Effector memory CD4-positive, alpha-beta T cell (primary cell): ENCODE results near the gene DIP2C.
"Not testable (repeated sequence)": the region's sequence is repeated elsewhere in the genome, so short reads cannot be mapped to it uniquely, and the experiment has no call there.

Experiments
- DNase-seq, 3 donors: peaks; one replicate each; pipeline ENCODE4 v3.0.0-alpha.2; 2020
- H3K27ac ChIP-seq: 2 replicates; pipeline ENCODE4 v1.7.0; 2013; ENCODE audit warnings: mild to moderate bottlenecking, low read length, moderate library complexity; ENCODE audit not compliant: insufficient read depth, poor library complexity, severe bottlenecking
- H3K27me3 ChIP-seq: replicated peaks from 2 replicates; pipeline ENCODE4 v1.7.0; 2013; ENCODE audit warnings: mild to moderate bottlenecking, low read length; ENCODE audit not compliant: insufficient read depth, control insufficient read depth, poor library complexity, severe bottlenecking
- H3K36me3 ChIP-seq: 2 replicates; pipeline ENCODE4 v1.7.0; 2013; ENCODE audit warnings: mild to moderate bottlenecking, low read length, moderate library complexity; ENCODE audit not compliant: control insufficient read depth, insufficient read depth
- H3K4me1 ChIP-seq: 2 replicates; pipeline ENCODE4 v1.7.0; 2013; ENCODE audit warnings: low read length, mild to moderate bottlenecking; ENCODE audit not compliant: control insufficient read depth, insufficient read depth, poor library complexity, severe bottlenecking
- H3K4me3 ChIP-seq: 2 replicates; pipeline ENCODE4 v1.7.0; 2013; ENCODE audit warnings: low read length, low read depth, mild to moderate bottlenecking; ENCODE audit not compliant: insufficient read depth, poor library complexity, severe bottlenecking
- H3K9me3 ChIP-seq: 2 replicates; pipeline ENCODE4 v1.7.0; 2013; ENCODE audit warnings: mild to moderate bottlenecking, low read length, moderate library complexity; ENCODE audit not compliant: control insufficient read depth

The DIP2C gene

DNA sequence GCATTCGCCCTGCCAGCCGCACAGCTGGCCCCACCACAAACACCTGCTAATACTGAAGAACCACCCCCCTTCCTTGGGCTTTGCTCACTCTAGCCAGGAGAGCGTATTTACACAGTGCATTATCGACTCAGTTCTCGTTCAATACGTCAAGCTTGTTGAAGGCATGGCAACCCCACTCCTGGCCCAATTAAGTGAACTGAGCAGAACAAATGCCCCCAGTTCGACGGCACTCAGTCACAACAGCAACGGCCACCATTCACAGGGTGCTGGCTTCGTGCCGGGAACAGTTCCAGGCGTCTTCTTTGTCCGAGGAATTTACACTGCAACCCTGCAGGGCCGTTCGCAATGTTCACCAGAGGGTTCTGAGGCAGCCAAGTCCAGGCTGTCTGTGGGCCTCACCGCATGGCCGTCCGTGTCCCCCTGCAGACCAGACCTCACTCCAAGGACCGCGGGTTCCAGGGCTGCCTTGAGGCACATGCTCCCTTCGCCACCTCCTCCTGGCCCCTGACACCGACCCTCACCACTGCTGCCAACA lies 175.3 kb downstream of the DIP2C start:
- no peak for DNase-seq

GRCh38 chr10:513393-513792 lies 176.1 kb downstream of the DIP2C start:
- Histone ChIP-seq H3K27me3 (no peaks in the 10 kb centered on the region), H3K4me1 (no peaks in the 10 kb centered on the region), H3K36me3 (no peaks in the 10 kb centered on the region), H3K9me3 (no peaks in the 10 kb centered on the region), H3K27ac (no peak overlapping the region), H3K4me3 (no peak overlapping the region)
- DNase-seq = no peak

More for the DNA sequence above, 175.3 kb downstream of the DIP2C start:
- H3K4me3 ChIP-seq = no peak overlapping the region
- no peaks in the 10 kb centered on the region for H3K9me3 ChIP-seq
- H3K4me1 ChIP-seq = no peaks in the 10 kb centered on the region
- H3K36me3 ChIP-seq = no peaks in the 10 kb centered on the region
- no peaks in the 10 kb centered on the region for H3K27me3 ChIP-seq
- H3K27ac ChIP-seq = no peak overlapping the region

DNA sequence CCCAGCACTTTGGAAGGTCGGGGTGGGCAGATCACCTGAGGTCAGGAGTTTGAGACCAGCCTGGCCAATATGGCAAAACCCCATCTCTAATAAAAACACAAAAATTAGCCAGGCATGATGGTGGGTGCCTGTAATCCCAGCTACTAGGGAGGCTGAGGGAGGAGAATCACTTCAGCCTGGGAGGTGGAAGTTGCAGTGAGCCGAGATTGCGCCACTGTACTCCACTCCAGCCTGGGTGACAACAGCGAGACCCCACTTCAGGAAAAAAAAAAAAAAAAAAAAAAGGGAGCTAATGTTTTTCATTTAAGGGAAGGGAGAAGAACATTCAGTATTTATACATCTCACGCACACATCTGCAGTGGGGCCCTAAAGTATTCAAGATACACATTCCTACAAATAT lies 176.8 kb downstream of the DIP2C start:
- not testable (repeated sequence) for H3K4me3 ChIP-seq, H3K4me1 ChIP-seq, H3K9me3 ChIP-seq, H3K36me3 ChIP-seq, DNase-seq, H3K27me3 ChIP-seq, H3K27ac ChIP-seq

DNA sequence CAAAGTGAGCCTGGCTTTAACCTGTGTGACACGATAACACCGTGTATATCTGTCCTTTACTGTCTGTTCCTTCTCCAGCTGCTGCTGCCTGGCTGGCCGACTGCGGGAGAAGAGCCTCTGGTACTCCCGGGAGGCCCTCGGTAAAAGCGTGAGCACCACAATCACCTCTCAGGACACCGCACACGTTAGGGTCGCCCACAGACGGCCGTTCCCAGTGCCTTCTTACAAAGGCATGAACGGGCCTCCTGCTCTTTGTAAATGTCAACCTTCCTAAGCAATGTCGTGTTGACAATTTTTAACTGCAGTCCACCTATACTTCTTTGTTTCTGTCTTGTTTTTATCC lies 177.6 kb downstream of the DIP2C start:
- DNase-seq = no peak
- H3K27me3 ChIP-seq = no peaks in the 10 kb centered on the region

GRCh38 chr10:511101-511848 lies 178.2 kb downstream of the DIP2C start:
- Histone ChIP-seq H3K4me1 (no peaks in the 10 kb centered on the region), H3K27me3 (no peaks in the 10 kb centered on the region), H3K9me3 (no peaks in the 10 kb centered on the region), H3K27ac (no peak overlapping the region), H3K4me3 (no peak overlapping the region), H3K36me3 (no peaks in the 10 kb centered on the region)
- peak; percentile 33 to 56 (median 42) for DNase-seq

More for the DNA sequence above, 177.6 kb downstream of the DIP2C start:
- Histone ChIP-seq H3K27ac (no peak overlapping the region), H3K4me3 (no peak overlapping the region), H3K36me3 (no peaks in the 10 kb centered on the region), H3K9me3 (no peaks in the 10 kb centered on the region), H3K4me1 (no peaks in the 10 kb centered on the region)

GRCh38 chr10:510415-510881 lies 179.0 kb downstream of the DIP2C start:
- no peaks in the 10 kb centered on the region for H3K27me3 ChIP-seq
- no peak overlapping the region for H3K4me3 ChIP-seq
- H3K36me3 ChIP-seq = no peaks in the 10 kb centered on the region
- H3K4me1 ChIP-seq = no peaks in the 10 kb centered on the region
- no peaks in the 10 kb centered on the region for H3K9me3 ChIP-seq
- H3K27ac ChIP-seq = no peak overlapping the region
- no peak for DNase-seq

- no peaks in the 10 kb centered on the region for H3K4me1 ChIP-seq
- DNase-seq = no peak
- no peak overlapping the region for H3K27ac ChIP-seq
- H3K36me3 ChIP-seq = no peaks in the 10 kb centered on the region
- H3K27me3 ChIP-seq = no peaks in the 10 kb centered on the region
- no peaks in the 10 kb centered on the region for H3K9me3 ChIP-seq
- no peak overlapping the region for H3K4me3 ChIP-seq
These were observed 179.9 kb downstream of the DIP2C start for GRCh38 chr10:509361-510102.

DNA sequence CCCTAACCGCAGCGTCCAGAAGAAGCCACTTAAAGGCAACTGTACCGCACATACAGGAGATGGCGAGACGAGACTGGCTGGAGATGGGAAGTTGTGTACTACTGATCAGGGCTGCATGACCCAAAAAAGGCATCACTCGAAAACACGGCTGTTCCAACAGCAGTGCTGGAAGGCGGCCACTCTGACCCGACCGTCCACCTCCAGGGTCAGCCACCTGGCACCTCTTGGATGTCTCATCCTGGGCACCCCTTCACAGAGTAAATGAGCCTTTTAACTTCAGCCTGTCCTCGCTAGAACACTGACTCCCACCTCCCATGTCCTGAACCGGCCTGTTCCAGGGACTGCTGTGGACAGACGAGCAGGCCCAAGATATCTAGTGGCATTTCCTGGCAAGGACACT lies 180.7 kb downstream of the DIP2C start:
- Histone ChIP-seq H3K27ac (no peak overlapping the region), H3K4me3 (no peak overlapping the region), H3K36me3 (no peaks in the 10 kb centered on the region), H3K9me3 (no peaks in the 10 kb centered on the region), H3K4me1 (no peaks in the 10 kb centered on the region), H3K27me3 (no peaks in the 10 kb centered on the region)
- no peak for DNase-seq

GRCh38 chr10:507908-508444 lies 181.5 kb downstream of the DIP2C start:
- H3K27me3 ChIP-seq = no peaks in the 10 kb centered on the region
- no peak overlapping the region for H3K27ac ChIP-seq
- no peaks in the 10 kb centered on the region for H3K9me3 ChIP-seq
- no peaks in the 10 kb centered on the region for H3K36me3 ChIP-seq
- H3K4me1 ChIP-seq = no peaks in the 10 kb centered on the region
- no peak overlapping the region for H3K4me3 ChIP-seq
- no peak for DNase-seq

- Histone ChIP-seq H3K9me3 (no peaks in the 10 kb centered on the region), H3K36me3 (no peaks in the 10 kb centered on the region), H3K4me3 (no peak overlapping the region), H3K27ac (no peak overlapping the region), H3K4me1 (no peaks in the 10 kb centered on the region), H3K27me3 (no peaks in the 10 kb centered on the region)
- DNase-seq = no peak
These were observed 182.1 kb downstream of the DIP2C start for GRCh38 chr10:507355-507699.
